ENCODE data around the gene LPGAT1.

DNA sequence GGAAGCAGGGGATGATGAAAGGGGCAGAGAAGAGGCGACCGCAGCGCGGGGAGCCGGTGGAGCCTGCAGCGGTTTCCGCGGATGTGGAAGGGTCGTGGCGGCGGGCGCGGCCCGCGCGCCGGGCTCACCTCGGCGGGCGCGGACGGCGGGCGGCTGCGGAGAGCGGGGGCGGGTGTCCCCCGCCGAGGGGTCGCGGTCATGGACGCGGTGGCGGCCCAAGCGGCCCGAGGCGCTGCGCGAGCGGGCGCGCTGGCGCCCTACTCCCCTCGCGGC is 572 bp downstream of the LPGAT1 start:
- TF ChIP-seq, protein P1, sequence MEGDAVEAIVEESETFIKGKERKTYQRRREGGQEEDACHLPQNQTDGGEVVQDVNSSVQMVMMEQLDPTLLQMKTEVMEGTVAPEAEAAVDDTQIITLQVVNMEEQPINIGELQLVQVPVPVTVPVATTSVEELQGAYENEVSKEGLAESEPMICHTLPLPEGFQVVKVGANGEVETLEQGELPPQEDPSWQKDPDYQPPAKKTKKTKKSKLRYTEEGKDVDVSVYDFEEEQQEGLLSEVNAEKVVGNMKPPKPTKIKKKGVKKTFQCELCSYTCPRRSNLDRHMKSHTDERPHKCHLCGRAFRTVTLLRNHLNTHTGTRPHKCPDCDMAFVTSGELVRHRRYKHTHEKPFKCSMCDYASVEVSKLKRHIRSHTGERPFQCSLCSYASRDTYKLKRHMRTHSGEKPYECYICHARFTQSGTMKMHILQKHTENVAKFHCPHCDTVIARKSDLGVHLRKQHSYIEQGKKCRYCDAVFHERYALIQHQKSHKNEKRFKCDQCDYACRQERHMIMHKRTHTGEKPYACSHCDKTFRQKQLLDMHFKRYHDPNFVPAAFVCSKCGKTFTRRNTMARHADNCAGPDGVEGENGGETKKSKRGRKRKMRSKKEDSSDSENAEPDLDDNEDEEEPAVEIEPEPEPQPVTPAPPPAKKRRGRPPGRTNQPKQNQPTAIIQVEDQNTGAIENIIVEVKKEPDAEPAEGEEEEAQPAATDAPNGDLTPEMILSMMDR (IDR thresholded peaks at IDR 0.05) = no peak
- TF ChIP-seq POLR2A (IDR thresholded peaks at IDR 0.05) = no peak

All from lower leg skin (tissue), 3 donors.